Measurements from ENCODE around the gene EIF2A.

GRCh38 chr3:150607267-150608065 is 60.9 kb downstream of the EIF2A start:
- TF ChIP-seq CTCF (IDR thresholded peaks at IDR 0.05) = no peak
- no peak for TF ChIP-seq POLR2A (IDR thresholded peaks at IDR 0.05)
